Measurements from ENCODE around the gene PRSS12. TPM values are rescaled to one million over a fixed set of nuclear protein-coding genes. Genes with fewer than 3 reads are reported as not detected.

Gene PRSS12, protein sequence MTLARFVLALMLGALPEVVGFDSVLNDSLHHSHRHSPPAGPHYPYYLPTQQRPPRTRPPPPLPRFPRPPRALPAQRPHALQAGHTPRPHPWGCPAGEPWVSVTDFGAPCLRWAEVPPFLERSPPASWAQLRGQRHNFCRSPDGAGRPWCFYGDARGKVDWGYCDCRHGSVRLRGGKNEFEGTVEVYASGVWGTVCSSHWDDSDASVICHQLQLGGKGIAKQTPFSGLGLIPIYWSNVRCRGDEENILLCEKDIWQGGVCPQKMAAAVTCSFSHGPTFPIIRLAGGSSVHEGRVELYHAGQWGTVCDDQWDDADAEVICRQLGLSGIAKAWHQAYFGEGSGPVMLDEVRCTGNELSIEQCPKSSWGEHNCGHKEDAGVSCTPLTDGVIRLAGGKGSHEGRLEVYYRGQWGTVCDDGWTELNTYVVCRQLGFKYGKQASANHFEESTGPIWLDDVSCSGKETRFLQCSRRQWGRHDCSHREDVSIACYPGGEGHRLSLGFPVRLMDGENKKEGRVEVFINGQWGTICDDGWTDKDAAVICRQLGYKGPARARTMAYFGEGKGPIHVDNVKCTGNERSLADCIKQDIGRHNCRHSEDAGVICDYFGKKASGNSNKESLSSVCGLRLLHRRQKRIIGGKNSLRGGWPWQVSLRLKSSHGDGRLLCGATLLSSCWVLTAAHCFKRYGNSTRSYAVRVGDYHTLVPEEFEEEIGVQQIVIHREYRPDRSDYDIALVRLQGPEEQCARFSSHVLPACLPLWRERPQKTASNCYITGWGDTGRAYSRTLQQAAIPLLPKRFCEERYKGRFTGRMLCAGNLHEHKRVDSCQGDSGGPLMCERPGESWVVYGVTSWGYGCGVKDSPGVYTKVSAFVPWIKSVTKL
- 40.7 and 76.3 TPM in 2 replicates for total RNA-seq

DNA sequence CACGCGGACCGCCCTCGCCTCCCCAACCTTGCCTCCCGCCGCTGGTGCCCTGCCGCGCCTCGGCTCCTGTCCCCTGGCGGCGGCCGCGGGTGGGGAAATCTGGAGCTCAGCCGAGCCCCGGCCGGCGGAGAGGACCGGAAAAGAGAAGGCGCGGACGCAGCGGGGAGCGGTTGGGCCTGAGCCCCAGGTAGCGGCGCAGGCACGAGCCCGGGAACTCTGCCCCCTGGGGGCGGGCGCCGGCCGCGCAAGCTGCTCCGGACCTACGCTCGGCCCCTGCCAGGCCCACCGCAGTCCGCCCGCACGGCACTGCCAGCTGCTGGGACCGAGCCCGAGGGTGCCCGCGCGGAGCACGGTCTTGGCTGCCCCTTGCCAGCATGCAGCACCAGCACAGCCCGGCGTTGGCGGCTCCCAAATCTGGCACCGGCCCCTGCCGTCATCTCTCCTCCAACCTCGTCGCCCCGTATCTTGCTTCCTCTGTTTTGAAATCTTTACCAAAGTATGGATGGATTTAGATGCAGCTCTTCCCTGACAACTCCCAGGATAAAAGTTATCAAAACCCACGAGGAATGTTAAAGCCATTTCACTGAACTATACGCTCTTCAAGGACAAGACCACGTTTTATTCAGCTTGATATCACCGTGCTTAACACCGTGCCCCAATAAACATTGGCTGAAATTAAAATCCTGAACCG is at the start of gene PRSS12:
Gene PRSS12 (minus strand): TSS at position 161 of the 691 bp plus-strand sequence. CDS start 283 bp downstream, outside the sequence.

